Head of caudate nucleus (tissue), 42 donors: ENCODE measurements around the gene KNCN.
A peak's percentile ranks its signal among the peaks of the same experiment; 100 is the strongest.

Experiments
- DNase-seq, 42 donors: peaks; one replicate each; pipeline versions ENCODE4 v3.0.0 to v3.0.0-alpha.2; 2020 to 2021; ENCODE audit warnings: mixed read lengths in 7 of 42
- intact Hi-C: fragments of 100-400 bp; cut with DNase I; formaldehyde crosslinking; loops from one replicate; pipeline ENCODE4 v1.15.0; 2022

Gene KNCN

GRCh38 chr1:46571691-46572225 lies 20.3 kb upstream of the KNCN start:
- intact Hi-C loops = no loop called here
- peak in 1 of 42 donors; percentile 26 for DNase-seq

GRCh38 chr1:46569884-46570725 lies 18.7 kb upstream of the KNCN start:
- intact Hi-C loops = no loop called here
- DNase-seq = peak in 2 of 42 donors; percentile 21 to 48

- no peak for DNase-seq
- intact Hi-C loops = no loop called here
Measured at GRCh38 chr1:46569116-46569515, 17.7 kb upstream of the KNCN start.

GRCh38 chr1:46568461-46568891 lies 17.0 kb upstream of the KNCN start:
- intact Hi-C loops = no loop called here
- no peak for DNase-seq

- intact Hi-C loops = no loop called here
- DNase-seq = peak in 4 of 42 donors; percentile 23 to 52 (median 38)
Measured at GRCh38 chr1:46563341-46563740, 11.9 kb upstream of the KNCN start.

- DNase-seq = no peak
- intact Hi-C loops = no loop called here
Measured at GRCh38 chr1:46562498-46562897, 11.1 kb upstream of the KNCN start.

- DNase-seq = peak in 1 of 42 donors; percentile 15
- intact Hi-C loops = no loop called here
Measured at GRCh38 chr1:46558966-46559365, 7.5 kb upstream of the KNCN start.

- intact Hi-C loops = no loop called here
Measured at GRCh38 chr1:46558141-46558963, 6.9 kb upstream of the KNCN start.

GRCh38 chr1:46557403-46557802 lies 6.0 kb upstream of the KNCN start:
- intact Hi-C loops = no loop called here
- no peak for DNase-seq

More at GRCh38 chr1:46558141-46558963, 6.9 kb upstream of the KNCN start:
- DNase-seq = peak in 37 of 42 donors; percentile 11 to 84 (median 57)

GRCh38 chr1:46556822-46557221 lies 5.4 kb upstream of the KNCN start:
- intact Hi-C loops = no loop called here
- DNase-seq = peak in 1 of 42 donors; percentile 8

GRCh38 chr1:46555826-46556619 lies 4.6 kb upstream of the KNCN start:
- intact Hi-C loops = no loop called here
- no peak for DNase-seq

GRCh38 chr1:46554597-46555381 lies 3.3 kb upstream of the KNCN start:
- intact Hi-C loops = no loop called here
- DNase-seq = no peak

- intact Hi-C loops = no loop called here
- DNase-seq = no peak
Measured at GRCh38 chr1:46554236-46554596, 2.8 kb upstream of the KNCN start.

GRCh38 chr1:46553506-46553905 lies 2.1 kb upstream of the KNCN start:
- intact Hi-C loops = no loop called here
- no peak for DNase-seq

GRCh38 chr1:46552357-46553237 lies 1.1 kb upstream of the KNCN start:
- no peak for DNase-seq
- intact Hi-C loops = no loop called here

- intact Hi-C loops = no loop called here
- no peak for DNase-seq
Measured at GRCh38 chr1:46550751-46551231, 656 bp downstream of the KNCN start.
